GM21737 (cell line): Measurements from ENCODE around the gene SYNE2.
"Not testable (repeated sequence)": the region's sequence is repeated elsewhere in the genome, so short reads cannot be mapped to it uniquely, and the experiment has no call there.

Experiments used
- ATAC-seq: cut with Tn5 transposase; IDR thresholded peaks from one replicate; pipeline ENCODE4 v1.9.1; 2021; ENCODE audit warnings: mild to moderate bottlenecking, moderate library complexity; ENCODE audit not compliant: unreplicated experiment

Gene SYNE2

GRCh38 chr14:64012720-64013119 lies 159.9 kb downstream of the SYNE2 start:
- ATAC-seq, result no peak

GRCh38 chr14:64025479-64025878 lies 172.7 kb downstream of the SYNE2 start:
- no peak for ATAC-seq

- ATAC-seq, result no peak
These were observed 173.8 kb downstream of the SYNE2 start for GRCh38 chr14:64026600-64026999.

- ATAC-seq, result no peak
These were observed 182.3 kb downstream of the SYNE2 start for GRCh38 chr14:64035143-64035542.

GRCh38 chr14:64037869-64038745 lies 185.3 kb downstream of the SYNE2 start:
- ATAC-seq, result not testable (repeated sequence)

- ATAC-seq, result no peak
These were observed 186.2 kb downstream of the SYNE2 start for GRCh38 chr14:64038841-64039542.

- no peak for ATAC-seq
These were observed 187.2 kb downstream of the SYNE2 start for GRCh38 chr14:64040044-64040443.

GRCh38 chr14:64043296-64043695 lies 190.5 kb downstream of the SYNE2 start:
- not testable (repeated sequence) for ATAC-seq

- no peak for ATAC-seq
These were observed 192.3 kb downstream of the SYNE2 start for GRCh38 chr14:64045091-64045490.

GRCh38 chr14:64049616-64050381 lies 197.0 kb downstream of the SYNE2 start:
- ATAC-seq, result no peak

GRCh38 chr14:64053694-64054669 lies 201.2 kb downstream of the SYNE2 start:
- no peak for ATAC-seq

GRCh38 chr14:64059454-64060198 lies 206.8 kb downstream of the SYNE2 start:
- ATAC-seq, result no peak

GRCh38 chr14:64060199-64060545 lies 207.4 kb downstream of the SYNE2 start:
- no peak for ATAC-seq

GRCh38 chr14:64060648-64061096 lies 207.9 kb downstream of the SYNE2 start:
- no peak for ATAC-seq

- ATAC-seq, result no peak
These were observed 208.3 kb downstream of the SYNE2 start for GRCh38 chr14:64061115-64061514.

- ATAC-seq, result no peak
These were observed 208.9 kb downstream of the SYNE2 start for GRCh38 chr14:64061706-64062105.

- ATAC-seq, result no peak
These were observed 209.7 kb downstream of the SYNE2 start for GRCh38 chr14:64062381-64063115.

- ATAC-seq, result no peak
These were observed 211.6 kb downstream of the SYNE2 start for GRCh38 chr14:64064447-64064846.
